Peyer's patch (tissue), 4 donors: ENCODE results near the gene EEF1AKMT3.

Experiments
- CTCF ChIP-seq, 6 experiments: fragments of 450-650 bp in 4 of 6; fragments of 200-600 bp in 2 of 6; sonication (generic) in 1 of 6; IDR thresholded peaks; one replicate each; pipeline ENCODE4 v1.5.1; 2017 to 2019; ENCODE audit warnings: antibody characterized with exemption in 6 of 6, mild to moderate bottlenecking in 3 of 6, moderate library complexity in 1 of 6
- POLR2A ChIP-seq, 2 donors: fragments of 450-650 bp; IDR thresholded peaks; one replicate each; pipeline ENCODE4 v1.5.1; 2017; ENCODE audit warnings: antibody characterized with exemption in 2 of 2, mild to moderate bottlenecking in 2 of 2, moderate library complexity in 2 of 2

GRCh38 chr12:57813971-57814772 lies 41.8 kb downstream of the EEF1AKMT3 start:
- TF ChIP-seq CTCF (IDR thresholded peaks at IDR 0.05), result no peak
- TF ChIP-seq POLR2A (IDR thresholded peaks at IDR 0.05), result no peak
